ENCODE measurements around the gene SPPL2B.

Gene SPPL2B

GRCh38 chr19:2333027-2333806 is 4.7 kb downstream of the SPPL2B start:
- intact Hi-C loops (cut with DNase I): loop anchor here (5.0 kb wide), 1 partner anchor 49 kb away; no protein-coding TSS in a partner anchor
- no peak for DNase-seq

DNA sequence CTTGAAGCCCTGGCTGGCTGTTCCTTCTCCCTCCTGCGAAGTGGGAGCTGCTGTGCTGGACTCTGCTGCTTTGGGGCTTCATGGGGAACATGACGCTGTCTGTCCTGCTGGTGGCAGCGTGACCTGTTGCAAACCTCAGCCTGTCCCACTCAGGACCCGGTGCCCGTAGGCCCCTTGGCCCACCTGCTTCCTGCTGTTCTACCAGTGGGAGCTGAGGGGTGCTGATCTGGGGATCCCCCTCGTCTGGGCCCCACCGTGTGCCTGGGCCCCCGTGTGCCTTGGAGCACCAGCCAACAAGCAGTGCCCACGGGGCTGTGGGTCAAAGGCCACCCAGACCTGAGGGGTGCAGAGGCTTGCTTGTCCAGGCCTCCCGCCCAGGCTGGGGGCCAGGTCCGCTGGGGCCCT is 5.3 kb downstream of the SPPL2B start:
- intact Hi-C loops (cut with DNase I): loop anchor here (5.0 kb wide), 1 partner anchor 48 kb away; no protein-coding TSS in a partner anchor

GRCh38 chr19:2334426-2334825 is 5.9 kb downstream of the SPPL2B start:
- intact Hi-C loops (cut with DNase I): loop anchor here (5.0 kb wide), 1 partner anchor 48 kb away; no protein-coding TSS in a partner anchor
- no peak for DNase-seq

More for the DNA sequence above, 5.3 kb downstream of the SPPL2B start:
- DNase-seq: peak in 4 of 42 donors; percentile 32 to 47 (median 45)

- intact Hi-C loops (cut with DNase I): loop anchor here (5.0 kb wide), 1 partner anchor 47 kb away; no protein-coding TSS in a partner anchor
- DNase-seq: no peak
Observed at GRCh38 chr19:2334986-2335846, 6.7 kb downstream of the SPPL2B start.

GRCh38 chr19:2335848-2336247 is 7.4 kb downstream of the SPPL2B start:
- intact Hi-C loops (cut with DNase I): no loop called here
- no peak for DNase-seq

- DNase-seq: no peak
- intact Hi-C loops (cut with DNase I): no loop called here
Observed at GRCh38 chr19:2336528-2337328, 8.2 kb downstream of the SPPL2B start.

- intact Hi-C loops (cut with DNase I): no loop called here
- peak; percentile 38 to 90 (median 70) for DNase-seq
Observed at GRCh38 chr19:2337329-2337707, 8.8 kb downstream of the SPPL2B start.

- no peak for DNase-seq
Observed at GRCh38 chr19:2338055-2338615, 9.7 kb downstream of the SPPL2B start.

DNA sequence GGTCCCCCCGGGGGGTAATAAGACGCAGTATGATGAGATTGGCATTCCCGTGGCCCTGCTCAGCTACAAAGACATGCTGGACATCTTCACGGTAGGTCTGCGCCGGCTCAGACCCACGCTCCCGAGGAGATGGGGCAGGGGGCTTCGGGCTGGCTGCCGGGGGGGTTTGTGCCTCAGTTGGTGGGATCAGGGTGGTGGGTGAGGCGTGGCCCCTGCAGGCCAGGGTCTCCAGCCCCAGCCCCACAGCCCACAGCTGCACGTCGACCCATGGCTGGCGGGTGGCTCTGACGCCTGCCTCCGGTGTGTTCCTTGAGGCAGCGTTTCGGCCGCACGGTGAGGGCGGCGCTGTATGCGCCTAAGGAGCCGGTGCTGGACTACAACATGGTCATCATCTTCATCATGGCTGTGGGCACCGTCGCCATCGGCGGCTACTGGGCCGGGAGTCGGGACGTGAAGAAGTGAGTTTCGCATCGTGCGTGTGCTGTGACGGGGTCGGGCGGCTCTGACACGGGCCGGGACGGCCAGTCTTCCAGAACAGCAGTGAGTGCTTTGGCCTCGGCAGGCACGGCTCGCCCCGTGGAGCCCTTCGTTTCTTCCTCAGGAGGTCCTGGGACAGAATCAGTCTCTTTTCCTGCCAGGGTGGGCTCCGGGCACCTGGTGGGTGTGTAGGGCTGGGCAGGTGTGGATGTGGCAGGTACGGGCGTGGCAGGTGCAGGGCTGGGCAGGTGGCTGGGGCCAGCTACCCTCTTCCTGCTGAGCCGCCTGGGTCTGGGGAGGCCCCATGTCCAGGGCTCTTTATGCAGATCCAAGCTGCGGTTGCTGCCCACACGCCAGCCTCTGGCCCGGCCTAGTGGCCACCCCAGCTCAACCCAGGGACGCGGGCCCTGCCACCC is 10.5 kb downstream of the SPPL2B start:
- intact Hi-C loops (cut with DNase I): no loop called here
- no peak for DNase-seq

More at GRCh38 chr19:2338055-2338615, 9.7 kb downstream of the SPPL2B start:
- intact Hi-C loops (cut with DNase I): no loop called here

- DNase-seq: no peak
- intact Hi-C loops (cut with DNase I): no loop called here
Observed at GRCh38 chr19:2339644-2340310, 11.3 kb downstream of the SPPL2B start.

GRCh38 chr19:2340496-2341243 is 12.2 kb downstream of the SPPL2B start:
- intact Hi-C loops (cut with DNase I): no loop called here
- no peak for DNase-seq

DNA sequence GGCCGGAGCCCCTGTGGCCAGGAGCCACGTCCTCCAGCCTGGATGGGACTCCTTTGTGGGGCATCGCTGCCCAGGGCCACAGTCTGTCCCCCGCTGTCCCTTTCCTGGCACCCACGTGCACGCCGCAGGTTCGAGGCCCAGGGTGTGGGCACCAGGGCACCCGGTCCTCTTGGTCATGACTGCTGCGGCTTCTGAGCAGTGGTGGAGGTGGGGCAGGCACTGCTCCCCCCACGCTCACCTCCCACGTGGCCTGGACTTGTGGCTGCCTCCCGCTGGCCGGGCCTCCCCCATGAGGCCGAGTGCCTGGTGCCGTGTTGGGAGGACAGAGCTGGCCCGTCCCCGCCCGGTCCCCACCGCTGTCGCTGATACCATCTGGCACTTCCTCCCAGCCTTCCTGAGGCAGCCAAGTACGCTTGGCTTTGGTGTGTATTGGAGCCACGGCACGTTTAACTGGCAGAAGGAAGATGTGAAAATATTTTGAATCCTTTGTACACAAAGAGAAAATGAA is 12.8 kb downstream of the SPPL2B start:
- intact Hi-C loops (cut with DNase I): no loop called here
- DNase-seq: no peak

- no peak for DNase-seq
Observed at GRCh38 chr19:2341982-2342381, 13.5 kb downstream of the SPPL2B start.

GRCh38 chr19:2342656-2343288 is 14.3 kb downstream of the SPPL2B start:
- intact Hi-C loops (cut with DNase I): no loop called here
- no peak for DNase-seq

More at GRCh38 chr19:2341982-2342381, 13.5 kb downstream of the SPPL2B start:
- intact Hi-C loops (cut with DNase I): no loop called here

DNA sequence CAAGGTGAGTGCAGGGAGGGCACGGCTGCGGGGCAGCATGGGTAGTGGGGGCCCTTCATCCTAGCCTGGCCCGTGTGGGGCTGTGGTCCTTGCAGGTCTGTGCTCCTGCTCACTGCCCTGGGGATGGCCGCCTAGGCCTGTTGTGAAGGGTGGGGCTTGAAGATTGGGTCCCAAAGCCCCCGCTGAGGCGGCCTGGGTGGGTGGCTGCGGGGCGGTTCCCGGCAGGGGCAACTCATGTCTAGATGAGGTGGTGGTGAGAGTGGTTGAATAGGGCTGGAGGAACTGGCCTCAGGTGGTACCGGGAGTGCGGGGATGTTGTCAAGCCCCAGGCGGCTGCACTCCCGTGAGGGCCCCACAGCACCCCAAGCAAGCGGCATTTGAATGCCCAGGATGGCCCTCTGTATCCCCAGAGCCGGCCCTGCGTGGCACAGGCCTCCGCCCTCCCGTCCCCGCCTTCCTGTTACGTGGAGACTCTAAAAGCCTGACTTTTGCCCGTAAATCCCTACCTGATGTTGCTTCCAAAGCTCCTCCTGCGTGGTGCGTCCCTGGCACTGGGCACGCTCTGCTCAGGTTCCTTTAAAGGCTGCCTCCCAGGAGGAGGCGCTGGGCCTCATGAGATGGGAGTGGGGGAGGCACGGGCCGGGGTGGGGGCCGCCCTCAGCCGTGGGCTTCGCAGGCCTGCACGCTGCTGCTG is 15.0 kb downstream of the SPPL2B start:
- intact Hi-C loops (cut with DNase I): no loop called here
- DNase-seq: no peak
